GM12801 (cell line): ENCODE results near the gene LARP4B.

ENCODE experiments used
- CTCF ChIP-seq: IDR thresholded peaks from one replicate; pipeline ENCODE4 v1.5.1; 2011; ENCODE audit warnings: control low read depth; ENCODE audit not compliant: insufficient read length; ENCODE audit errors: extremely low read depth

LARP4B gene

GRCh38 chr10:856416-857157, 74.9 kb downstream of the LARP4B start:
- no peak for TF ChIP-seq CTCF

- no peak for TF ChIP-seq CTCF
These were observed 75.8 kb downstream of the LARP4B start for GRCh38 chr10:855671-856070.

GRCh38 chr10:855079-855478, 76.4 kb downstream of the LARP4B start:
- TF ChIP-seq CTCF = no peak

GRCh38 chr10:853017-853416, 78.5 kb downstream of the LARP4B start:
- TF ChIP-seq CTCF = no peak

- no peak for TF ChIP-seq CTCF
These were observed 79.1 kb downstream of the LARP4B start for GRCh38 chr10:852386-852785.

GRCh38 chr10:851901-852300, 79.6 kb downstream of the LARP4B start:
- no peak for TF ChIP-seq CTCF

- TF ChIP-seq CTCF = no peak
These were observed 81.4 kb downstream of the LARP4B start for GRCh38 chr10:850093-850492.
